Spleen (tissue), 7 donors: Measurements from ENCODE around the gene NDUFV2.

Experiments
- POLR2A ChIP-seq, 3 donors: fragments of 450-650 bp; IDR thresholded peaks; one replicate each; pipeline ENCODE4 v1.5.1; 2017; ENCODE audit warnings: antibody characterized with exemption in 3 of 3, mild to moderate bottlenecking in 1 of 3
- POLR2AphosphoS5 ChIP-seq, 3 donors: sonication (generic); formaldehyde crosslinking; IDR thresholded peaks; one replicate each; pipeline ENCODE4 v1.5.1; 2017; ENCODE audit warnings: antibody characterized with exemption in 3 of 3
- TF ChIP-seq, protein P1 (sequence below), 11 experiments: fragments of 200-600 bp in 7 of 11; fragments of 450-650 bp in 4 of 11; sonication (generic) in 4 of 11; IDR thresholded peaks in 8 of 11; conservative IDR thresholded peaks in 3 of 11; 1 replicate in 7 of 11; 2 replicates in 4 of 11; pipeline versions ENCODE4 v1.4.0 to v1.8.0; 2016 to 2021; ENCODE audit warnings: antibody characterized with exemption in 11 of 11, inconsistent platforms in 4 of 11, mild to moderate bottlenecking in 1 of 11
- donor health status: DM: no; HTN: no; CAD: no; lungs with moderate emphysema.
- donor health status: DM: no; HTN: no; CAD: no.
- donor health status: DM: no; HTN: no; CAD: no.

DNA sequence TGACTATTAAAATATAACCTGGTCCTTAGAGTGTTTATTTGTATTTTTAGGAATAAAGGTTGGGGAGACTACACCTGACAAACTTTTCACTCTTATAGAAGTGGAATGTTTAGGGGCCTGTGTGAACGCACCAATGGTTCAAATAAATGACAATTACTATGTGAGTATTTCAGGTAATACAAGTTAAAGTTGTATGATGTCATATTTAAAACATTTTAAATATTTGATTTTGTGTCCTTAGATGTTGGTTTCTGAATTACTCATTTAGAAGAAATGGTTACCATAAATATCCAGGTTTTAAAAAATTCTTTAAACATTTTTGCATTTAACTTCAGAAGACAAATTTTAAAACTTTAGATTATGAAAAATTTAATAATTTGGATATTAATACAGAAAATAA lies 22.3 kb downstream of the NDUFV2 start:
- TF ChIP-seq, protein P1, sequence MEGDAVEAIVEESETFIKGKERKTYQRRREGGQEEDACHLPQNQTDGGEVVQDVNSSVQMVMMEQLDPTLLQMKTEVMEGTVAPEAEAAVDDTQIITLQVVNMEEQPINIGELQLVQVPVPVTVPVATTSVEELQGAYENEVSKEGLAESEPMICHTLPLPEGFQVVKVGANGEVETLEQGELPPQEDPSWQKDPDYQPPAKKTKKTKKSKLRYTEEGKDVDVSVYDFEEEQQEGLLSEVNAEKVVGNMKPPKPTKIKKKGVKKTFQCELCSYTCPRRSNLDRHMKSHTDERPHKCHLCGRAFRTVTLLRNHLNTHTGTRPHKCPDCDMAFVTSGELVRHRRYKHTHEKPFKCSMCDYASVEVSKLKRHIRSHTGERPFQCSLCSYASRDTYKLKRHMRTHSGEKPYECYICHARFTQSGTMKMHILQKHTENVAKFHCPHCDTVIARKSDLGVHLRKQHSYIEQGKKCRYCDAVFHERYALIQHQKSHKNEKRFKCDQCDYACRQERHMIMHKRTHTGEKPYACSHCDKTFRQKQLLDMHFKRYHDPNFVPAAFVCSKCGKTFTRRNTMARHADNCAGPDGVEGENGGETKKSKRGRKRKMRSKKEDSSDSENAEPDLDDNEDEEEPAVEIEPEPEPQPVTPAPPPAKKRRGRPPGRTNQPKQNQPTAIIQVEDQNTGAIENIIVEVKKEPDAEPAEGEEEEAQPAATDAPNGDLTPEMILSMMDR (IDR thresholded peaks at IDR 0.05 in 8 of 11, conservative IDR thresholded peaks at IDR 0.05 in 3 of 11): no peak
- no peak for TF ChIP-seq POLR2A (IDR thresholded peaks at IDR 0.05)
- no peak for TF ChIP-seq POLR2AphosphoS5 (IDR thresholded peaks at IDR 0.05)
